HUDEP-2 (cell line): ENCODE results near the gene SNX25.
"Not testable (repeated sequence)": the region's sequence is repeated elsewhere in the genome, so short reads cannot be mapped to it uniquely, and the experiment has no call there.

Source experiments
- DNase-seq, 76 experiments: peaks; one replicate each; lab custom pipeline; 2025; ENCODE audit not compliant: unreplicated experiment in 76 of 76; lab: John Stamatoyannopoulos, UW

Gene SNX25

DNA sequence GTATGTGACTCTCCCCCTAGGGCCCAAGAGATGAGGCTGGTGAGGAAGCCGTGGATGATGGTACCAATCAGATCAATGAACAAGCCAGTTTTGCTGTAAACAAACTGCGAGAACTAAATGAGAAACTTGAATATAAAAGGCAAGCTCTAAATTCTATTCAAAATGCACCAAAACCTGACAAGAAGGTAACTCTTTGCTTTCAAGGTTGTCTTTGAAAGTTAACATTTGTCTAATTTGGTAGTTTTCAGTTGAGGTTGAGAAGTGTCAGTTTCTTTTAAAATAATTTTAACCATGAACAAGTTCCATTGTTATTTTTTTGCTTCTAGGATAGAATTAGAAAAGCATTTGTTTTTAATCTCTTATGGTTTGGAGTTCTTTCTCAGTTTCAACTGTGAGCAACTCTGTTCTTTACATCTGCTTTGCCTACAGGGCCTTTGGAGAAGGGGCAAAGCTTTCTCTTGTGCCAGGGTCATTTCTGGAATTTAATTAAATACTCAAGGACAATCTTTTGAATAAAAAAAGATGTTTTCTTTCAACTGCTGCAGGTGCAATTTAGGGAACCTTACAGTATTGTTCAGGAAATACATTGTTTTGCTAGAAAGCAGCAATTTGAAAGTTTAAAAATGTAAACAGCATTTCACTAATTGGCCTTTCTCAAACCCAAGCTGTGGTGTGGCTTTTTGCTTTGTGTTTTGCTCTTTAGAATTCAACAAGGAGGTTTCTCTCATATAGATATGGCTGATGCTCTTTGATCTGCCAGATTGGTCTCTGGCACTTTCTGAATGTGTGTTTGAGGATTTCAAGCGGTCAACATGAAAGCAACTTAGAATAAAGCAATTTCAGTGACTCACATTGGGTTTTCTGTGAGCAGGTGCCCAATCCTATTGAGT lies 123.4 kb downstream of the SNX25 start:
- no peak for DNase-seq

DNA sequence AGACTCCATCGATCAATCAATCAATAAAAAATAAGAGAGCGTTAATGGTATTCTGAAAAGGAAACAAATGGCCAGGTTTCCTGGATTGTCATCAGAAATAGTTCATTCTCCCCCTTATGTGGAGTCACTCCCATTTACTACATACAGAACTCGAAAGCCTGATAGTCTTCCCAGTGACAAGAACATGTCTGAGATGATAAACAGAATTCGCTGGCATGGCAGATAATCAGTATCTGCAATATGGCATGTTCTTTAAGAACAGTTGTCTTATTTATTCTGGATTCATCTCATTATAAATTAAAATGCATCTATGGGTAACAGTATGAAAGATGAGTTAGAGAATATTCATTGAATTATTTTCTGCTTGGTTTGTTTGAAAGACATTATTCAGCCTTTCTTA lies 124.9 kb downstream of the SNX25 start:
- peak in 21 of 76 experiments; percentile 2 to 64 (median 25) for DNase-seq

DNA sequence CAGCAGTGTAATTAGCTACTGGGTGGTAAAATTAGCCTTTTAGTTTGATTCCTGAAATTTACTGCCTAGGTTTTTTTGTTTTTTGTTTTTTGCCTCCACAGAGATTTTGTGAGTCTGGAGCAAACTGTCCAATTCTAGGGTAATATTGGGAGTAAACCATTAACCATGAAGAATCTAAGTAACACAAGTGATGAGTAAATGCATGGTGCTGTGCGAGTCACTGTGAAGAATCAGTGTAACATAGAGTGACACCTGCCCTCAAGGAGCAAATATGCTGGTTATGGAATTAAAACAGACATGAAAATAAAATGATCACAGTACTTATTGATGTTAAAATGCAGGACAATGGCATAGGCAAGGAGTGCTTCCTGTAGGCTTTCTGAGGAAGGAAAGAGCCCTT lies 126.2 kb downstream of the SNX25 start:
- DNase-seq = no peak

DNA sequence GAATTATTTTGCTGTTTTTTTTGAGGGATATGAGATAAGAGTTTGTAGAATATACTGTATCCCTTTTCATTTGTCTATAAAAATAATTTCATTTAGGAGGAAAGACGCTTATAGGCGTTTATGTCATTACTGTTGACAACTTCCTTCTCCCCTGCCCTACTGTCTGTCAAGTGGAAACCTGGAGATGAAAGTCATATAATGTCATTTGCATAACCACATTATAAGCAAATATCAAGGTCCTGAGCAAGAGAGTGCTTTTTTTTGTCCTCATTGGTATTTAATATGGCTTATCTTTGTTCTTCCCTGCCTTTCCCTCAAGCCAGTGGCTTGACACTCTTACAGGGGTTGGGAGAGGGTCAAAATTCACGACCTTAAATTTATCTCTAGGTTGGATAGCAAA lies 130.5 kb downstream of the SNX25 start:
- DNase-seq = no peak

DNA sequence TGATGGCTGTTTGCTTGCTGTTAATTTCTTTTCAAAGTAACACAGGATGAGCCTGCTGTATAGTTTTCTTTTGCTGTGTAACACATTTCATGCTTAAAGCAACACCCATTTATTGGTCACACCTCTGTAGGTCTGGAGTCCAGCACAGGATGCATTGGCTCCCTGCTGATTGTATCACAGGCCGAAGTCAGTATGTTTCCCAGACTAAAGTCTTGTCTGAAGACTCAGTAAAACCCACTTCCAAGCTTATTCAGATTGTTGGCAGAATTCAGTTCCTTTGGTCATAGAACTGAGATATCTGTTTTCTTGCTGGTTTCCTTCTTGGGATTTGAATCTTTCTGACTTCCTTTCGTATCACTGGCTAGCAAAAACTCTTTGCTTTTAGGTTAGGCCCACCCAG lies 132.0 kb downstream of the SNX25 start:
- no peak for DNase-seq

DNA sequence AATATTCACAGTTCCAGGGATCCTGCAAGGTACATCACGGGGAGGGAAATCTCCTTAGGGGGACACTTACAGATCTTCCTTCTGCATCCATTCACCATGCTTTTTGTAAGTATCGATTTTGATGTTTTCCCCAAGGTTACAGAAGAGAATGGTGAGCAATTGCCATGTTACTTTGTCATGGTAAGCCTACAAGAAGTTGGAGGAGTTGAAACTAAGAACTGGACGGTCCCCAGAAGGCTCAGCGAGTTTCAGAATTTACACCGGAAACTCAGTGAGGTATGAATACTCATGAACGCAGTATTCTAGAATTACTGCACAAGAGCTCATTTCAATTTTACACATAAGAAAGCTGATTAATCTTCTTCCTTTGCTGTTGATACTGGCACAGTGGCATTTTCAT lies 132.4 kb downstream of the SNX25 start:
- no peak for DNase-seq

DNA sequence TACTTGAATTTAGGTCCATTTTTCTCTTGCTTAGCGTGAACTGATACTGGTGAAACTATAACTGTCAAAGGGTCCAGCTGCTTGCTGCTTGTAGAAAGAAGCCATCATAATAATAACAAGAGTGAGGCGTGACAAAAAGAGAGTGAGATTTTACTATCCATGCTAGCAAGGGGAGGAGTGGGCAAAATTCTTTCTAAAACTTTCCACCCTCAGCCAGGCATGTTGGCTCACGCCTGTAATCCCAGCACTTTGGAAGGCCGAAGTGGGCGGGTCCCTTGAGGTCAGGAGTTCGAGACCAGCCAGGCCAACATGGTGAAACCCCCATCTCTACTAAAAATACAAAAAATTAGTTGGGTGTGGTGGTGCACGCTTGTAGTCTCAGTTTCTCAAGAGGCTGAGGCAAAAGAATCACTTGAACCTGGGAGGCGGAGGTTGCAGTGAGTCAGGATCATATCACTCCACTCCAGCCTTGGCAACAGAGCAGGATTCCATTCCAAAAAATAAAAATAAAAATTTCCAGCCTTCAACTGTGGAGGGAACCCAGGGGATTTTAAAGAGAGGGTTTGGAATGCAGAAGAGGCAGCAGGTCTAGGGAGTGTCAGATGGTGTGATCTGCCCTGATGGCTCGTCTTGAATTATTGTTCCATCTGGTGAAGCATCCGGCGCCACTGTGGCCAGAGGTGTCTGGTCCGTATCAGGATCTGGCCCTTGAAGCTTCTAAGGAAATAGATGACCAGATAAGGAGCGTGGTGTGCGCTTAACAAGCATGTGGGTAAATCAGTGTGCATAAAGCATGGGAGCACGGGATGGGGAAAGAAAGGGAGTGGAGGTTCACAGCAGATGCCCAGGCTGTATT lies 134.6 kb downstream of the SNX25 start:
- no peak for DNase-seq

DNA sequence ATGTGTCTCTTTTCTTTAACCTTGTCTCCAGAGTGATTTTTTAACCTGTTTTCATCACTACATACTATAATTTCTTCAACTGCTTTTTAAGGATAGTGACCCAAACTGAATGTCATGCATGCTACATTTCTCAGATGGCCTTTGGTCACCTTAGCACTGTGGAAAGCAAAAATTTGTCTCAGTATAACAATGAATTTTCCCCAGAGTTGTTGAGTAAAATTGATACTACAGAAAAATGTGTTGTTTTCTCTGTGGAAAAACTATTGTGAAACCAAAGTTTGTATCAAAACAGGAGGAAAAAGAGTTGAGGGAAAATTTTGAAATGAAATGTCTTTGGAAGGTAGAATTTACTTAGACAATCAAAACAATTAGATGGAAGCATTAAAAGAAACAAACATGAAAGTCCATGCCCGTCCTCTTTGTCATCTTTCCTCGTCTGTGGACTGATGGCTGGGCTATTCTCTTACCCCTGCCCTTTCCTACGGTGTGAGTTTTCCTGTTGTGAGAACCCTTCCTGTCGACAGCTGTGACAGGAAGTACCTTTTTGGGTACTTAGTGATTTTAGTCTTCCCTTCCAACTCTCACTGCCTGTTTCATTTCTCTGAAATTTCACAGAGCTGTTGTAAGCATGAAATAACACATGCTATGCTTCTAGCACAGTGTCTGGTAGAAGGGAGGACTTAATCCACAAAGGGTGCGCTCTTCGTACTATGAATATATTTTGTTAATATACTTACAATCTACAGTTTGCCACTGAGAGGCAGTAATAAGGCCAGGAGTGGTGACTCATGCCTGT lies 135.5 kb downstream of the SNX25 start:
- no peak for DNase-seq

DNA sequence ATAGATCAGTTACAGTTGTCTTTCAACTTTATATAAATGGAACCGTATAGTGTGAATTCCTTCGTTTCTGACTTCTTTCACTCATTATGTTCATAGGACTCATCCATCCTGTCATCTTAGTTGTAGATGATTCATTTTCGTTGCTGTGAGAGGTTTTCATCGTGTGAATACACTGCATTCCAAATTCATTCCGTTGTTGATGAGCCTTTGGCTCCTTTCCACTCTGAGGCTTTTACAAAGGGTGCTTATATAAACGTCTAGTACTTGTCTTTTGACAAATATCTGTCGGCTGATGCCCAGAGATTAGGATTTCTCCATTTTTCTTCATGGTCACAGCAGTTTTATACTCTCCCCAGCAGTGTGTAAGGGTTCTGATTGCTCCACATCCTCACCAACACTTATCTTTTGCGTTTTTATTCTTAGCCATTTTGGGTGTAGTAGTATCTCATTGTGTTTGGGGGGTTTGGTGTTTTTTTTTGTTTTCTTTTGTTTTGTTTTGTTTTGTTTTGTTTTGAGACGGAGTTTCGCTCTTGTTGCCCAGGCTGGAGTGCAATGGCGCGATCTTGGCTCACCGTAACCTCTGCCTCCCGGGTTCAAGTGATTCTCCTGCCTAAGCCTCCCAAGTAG lies 137.7 kb downstream of the SNX25 start:
- DNase-seq = no peak

DNA sequence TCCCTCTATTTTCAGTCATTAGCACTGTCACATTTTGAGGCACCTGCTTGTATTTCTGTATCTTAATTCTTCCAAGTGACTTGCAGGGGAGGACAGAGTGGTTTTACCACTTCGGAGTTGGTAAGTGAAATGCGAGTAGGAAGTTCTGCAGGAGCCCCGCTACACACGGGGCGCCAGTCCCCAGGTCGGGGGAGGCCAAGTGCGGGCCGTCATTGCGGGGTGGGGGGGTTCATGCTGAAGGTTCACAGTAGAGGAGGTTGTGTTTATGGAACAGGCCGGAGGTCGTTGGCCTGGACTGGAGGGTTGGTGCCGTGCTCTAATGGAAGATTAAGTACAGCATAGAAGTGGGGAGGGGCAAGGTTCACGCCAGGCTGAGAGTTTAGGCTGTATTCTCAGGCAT lies 142.3 kb downstream of the SNX25 start:
- no peak for DNase-seq

DNA sequence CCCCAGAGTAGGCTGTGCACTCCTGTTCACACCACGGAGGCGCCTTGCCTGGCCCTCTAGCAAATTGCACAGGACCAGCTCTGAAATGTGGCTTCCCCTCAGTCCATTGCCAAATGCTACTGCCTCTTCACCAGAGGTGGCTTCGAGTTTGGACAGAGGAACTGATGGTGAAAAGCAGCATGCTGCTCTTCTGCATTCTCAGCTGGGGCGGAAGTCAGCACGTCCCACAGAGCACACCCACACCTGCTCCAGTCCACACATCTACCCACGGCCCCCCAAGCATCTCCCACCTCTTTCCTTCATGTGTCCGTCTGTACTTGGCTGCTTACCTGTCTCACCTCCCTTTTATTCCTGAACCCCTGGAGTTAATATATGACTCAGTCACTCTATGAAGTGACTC lies 142.8 kb downstream of the SNX25 start:
- DNase-seq = no peak

DNA sequence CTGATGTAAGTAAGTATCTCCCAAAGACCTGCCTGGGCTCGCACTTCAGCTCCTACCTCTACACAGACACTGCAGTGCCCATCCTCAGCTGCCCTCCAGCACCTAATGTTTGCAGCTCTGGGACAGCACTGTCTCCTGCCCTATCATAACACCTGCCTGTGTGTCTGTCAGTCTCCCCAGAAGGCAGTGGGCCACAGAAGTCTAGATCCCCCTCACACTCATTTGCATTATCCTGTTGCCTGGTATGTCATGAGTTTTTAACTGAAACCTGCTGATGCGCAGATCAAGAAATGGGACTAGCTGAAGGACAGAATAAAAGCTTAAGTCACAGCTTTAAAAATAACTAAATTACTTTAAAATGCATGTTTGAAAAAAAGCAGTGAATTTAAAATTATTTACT lies 143.3 kb downstream of the SNX25 start:
- DNase-seq = no peak

DNA sequence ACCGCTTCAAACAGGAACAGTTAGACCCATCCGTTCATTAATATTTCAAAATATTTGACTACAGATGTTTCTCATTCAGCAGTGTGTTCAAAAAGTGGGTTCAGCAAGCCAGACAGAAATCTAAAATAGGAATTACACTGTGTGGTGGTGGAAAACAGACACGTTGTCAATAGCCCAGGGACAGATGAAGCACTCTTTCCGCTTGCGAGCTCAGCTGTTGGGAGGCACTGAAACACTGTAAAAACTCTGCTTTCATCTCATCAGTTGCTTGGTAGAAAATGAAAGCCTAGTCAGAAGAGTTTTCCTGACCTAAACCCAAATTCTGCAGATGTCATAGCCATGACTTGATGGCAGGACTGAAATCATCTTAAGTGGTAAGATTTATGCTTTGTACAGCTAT lies 147.8 kb downstream of the SNX25 start:
- DNase-seq = peak in 5 of 76 experiments; percentile 4 to 35 (median 14)

DNA sequence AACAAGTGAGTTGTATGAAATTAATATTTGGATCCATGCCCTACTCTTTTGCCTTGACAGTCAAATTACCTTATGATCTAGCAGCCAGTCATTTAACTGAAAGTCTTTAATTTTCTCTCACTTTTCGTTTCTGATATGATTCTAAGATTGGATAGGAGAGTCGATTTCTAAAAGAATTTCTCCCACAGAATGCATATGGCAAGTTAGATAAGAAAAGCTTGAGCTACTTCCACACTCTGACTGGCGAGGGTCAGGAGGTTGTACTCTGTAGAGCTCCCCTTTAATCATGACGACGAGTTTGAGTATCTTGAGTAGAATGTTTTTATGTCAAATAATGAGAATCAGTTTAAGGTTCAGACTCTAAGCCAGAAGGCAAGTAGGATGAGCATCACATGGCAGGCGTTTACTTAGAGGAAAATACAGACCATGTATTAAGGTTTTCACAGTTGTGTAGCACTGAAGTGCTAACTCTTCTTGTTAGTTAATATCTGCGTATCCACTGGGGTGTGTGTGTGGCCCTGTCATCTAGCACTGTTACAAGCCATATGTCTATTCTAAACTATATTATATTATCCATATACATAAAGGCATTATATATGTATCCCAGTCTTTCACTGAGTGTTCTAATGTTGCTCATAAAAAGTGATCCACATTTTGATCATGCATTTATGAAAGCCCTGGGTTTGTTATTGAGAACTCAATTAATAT lies 148.5 kb downstream of the SNX25 start:
- peak in 48 of 76 experiments; percentile 1 to 65 (median 23) for DNase-seq

DNA sequence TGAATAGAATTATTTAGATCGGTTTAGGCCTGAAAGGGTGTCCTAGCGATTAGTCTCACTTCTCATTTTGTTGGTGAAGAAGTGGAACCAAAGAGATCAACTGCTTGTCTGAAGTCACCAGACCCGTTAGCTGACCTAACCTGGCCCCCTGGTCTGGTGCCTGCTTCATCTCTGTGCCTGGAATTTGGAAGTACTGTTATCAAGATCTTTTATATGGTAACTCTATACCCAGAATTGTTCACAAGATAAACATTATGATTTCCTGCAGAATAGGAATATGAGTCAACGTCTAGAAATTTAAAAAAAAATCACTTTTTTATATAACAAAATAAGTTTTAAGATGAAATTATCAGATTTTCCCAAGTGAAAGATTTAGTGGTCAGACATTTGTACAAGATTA lies 149.1 kb downstream of the SNX25 start:
- peak in 5 of 76 experiments; percentile 1 to 23 (median 3) for DNase-seq

DNA sequence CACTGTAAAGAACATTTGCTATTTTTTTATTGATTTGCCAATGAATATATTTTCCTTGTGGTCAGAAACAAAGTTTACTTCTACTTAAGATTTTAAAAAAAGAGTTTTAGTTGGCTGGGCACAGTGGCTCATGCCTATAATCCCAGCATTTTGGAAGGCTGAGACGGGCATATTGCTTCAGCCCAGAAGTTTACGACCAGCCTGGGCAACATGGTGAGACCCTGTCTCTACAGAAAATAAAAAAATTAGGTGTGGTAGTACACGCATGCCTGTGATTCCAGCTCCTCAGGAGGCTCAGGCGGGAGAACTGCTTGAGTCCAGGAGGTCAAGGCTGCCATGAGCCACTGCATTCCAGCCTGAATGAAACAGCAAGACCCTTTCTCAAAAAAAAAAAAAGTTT lies 149.6 kb downstream of the SNX25 start:
- no peak for DNase-seq

DNA sequence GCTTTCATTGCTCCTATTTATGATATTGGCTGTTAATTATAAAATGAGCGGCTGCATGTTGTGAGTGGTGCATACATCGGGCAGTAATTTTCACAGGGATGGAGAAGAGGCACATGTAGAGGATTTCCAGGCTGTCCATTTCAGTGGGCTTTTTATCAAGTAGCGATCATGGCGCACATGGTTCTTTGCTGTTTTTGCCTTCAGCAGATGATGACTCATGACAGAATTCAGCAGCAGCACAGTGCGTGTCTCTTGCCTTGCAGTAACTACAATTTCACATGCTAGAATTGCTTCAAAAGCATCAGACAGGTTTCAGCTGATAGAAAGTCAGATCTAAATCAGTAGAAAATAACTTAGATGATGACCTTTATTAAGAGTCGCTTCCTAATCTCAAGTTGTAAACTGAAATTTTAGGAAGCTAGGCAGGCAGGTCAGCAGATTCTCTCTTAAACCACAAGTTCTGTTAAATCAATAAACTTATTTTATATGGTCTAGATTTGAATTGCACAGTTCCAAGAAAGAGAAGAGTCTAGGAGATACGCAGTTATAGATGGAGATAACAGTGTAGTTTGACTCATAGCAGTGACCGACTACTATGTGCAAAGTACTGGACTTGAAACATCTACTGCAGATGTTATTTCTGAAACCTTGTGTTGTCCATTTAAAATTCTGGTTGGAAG lies 150.5 kb downstream of the SNX25 start:
- peak in 19 of 76 experiments; percentile 1 to 34 (median 6) for DNase-seq

DNA sequence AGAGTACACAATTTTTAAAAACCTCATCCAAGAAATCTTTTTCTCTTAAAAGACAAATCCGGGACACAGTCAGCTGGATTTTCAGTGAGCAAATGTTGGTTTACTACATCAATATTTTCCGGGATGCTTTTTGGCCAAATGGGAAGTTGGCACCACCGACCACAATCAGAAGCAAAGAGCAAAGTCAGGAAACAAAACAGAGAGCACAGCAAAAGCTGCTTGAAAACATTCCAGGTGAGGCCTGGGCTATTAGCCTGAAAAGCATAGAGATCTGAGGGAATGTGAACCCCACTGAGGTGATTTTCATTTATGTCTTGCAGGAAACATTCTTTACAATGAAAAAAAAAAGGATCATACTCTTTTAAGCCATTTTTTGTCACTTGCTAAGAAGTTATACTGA lies 152.5 kb downstream of the SNX25 start:
- DNase-seq = no peak

DNA sequence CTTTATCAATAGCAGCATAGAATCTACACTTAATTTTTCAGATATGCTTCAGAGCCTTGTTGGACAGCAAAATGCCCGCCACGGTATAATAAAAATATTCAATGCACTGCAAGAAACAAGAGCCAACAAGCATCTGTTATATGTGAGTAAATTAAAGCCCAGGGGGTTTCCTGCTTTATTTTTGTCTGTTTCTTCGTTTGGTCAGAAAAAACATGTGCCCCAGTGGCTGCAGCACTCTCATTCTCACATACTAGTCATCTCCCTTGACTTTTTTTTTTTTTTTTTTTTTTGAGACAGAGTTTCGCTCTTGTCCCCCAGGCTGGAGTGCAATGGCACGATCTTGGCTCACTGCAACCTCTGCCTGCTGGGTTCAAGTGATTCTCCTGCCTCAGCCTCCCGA lies 153.2 kb downstream of the SNX25 start:
- DNase-seq = not testable (repeated sequence)
